Left ventricle myocardium inferior (tissue), 1 donor: Measurements from ENCODE around the gene DNAH12. TPM values are rescaled to one million over a fixed set of nuclear protein-coding genes. Genes with fewer than 3 reads are reported as not detected.

ENCODE experiments used
- DNase-seq: peaks from one replicate; pipeline ENCODE4 v3.0.0-alpha.2; 2020
- H3K27ac ChIP-seq: fragments of 200-600 bp; replicated peaks from 2 replicates; pipeline ENCODE4 v1.8.0; 2021
- H3K27me3 ChIP-seq: fragments of 200-600 bp; 2 replicates; pipeline ENCODE4 v1.8.0; 2021; ENCODE audit warnings: low read depth
- H3K36me3 ChIP-seq: fragments of 200-600 bp; 2 replicates; pipeline ENCODE4 v1.8.0; 2021
- H3K4me1 ChIP-seq: fragments of 200-600 bp; 2 replicates; pipeline ENCODE4 v1.8.0; 2021
- H3K4me3 ChIP-seq: fragments of 200-600 bp; 2 replicates; pipeline ENCODE4 v1.8.0; 2021; ENCODE audit warnings: mild to moderate bottlenecking, moderate library complexity
- H3K9me3 ChIP-seq: fragments of 200-600 bp; replicated peaks from 2 replicates; pipeline ENCODE4 v1.8.0; 2021
- intact Hi-C: fragments of 100-400 bp; cut with micrococcal nuclease; formaldehyde crosslinking; loops from one replicate; pipeline ENCODE4 v1.11.0; 2022
- total RNA-seq: library from RNA; stranded (reverse); fragmentation: NEBNext Ultra II Directional; extraction: Animal tissue kit (Norgen Biotek cat#: 25700); gene quantifications from one replicate; pipeline ENCODE4 v1.2.1, GENCODE V29; 2021
- TF ChIP-seq, protein P1 (sequence below): fragments of 200-600 bp; IDR thresholded peaks from 2 replicates; pipeline ENCODE4 v1.8.0; 2021; ENCODE audit warnings: antibody characterized with exemption, mild to moderate bottlenecking, borderline replicate concordance
- donor health status: DM: no; HTN: yes; CAD: no; lungs with severe emphysema.

DNAH12 gene
- total RNA-seq, 1 donor from 2014 or later: 0.16 TPM

GRCh38 chr3:57256844-57257243, 287.3 kb downstream of the DNAH12 start:
- H3K4me1 ChIP-seq: peaks cover 27% of the 10 kb centered on the region
- intact Hi-C loops: no loop called here
- no peaks in the 10 kb centered on the region for H3K27me3 ChIP-seq
- TF ChIP-seq, protein P1, sequence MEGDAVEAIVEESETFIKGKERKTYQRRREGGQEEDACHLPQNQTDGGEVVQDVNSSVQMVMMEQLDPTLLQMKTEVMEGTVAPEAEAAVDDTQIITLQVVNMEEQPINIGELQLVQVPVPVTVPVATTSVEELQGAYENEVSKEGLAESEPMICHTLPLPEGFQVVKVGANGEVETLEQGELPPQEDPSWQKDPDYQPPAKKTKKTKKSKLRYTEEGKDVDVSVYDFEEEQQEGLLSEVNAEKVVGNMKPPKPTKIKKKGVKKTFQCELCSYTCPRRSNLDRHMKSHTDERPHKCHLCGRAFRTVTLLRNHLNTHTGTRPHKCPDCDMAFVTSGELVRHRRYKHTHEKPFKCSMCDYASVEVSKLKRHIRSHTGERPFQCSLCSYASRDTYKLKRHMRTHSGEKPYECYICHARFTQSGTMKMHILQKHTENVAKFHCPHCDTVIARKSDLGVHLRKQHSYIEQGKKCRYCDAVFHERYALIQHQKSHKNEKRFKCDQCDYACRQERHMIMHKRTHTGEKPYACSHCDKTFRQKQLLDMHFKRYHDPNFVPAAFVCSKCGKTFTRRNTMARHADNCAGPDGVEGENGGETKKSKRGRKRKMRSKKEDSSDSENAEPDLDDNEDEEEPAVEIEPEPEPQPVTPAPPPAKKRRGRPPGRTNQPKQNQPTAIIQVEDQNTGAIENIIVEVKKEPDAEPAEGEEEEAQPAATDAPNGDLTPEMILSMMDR: peak; percentile 9
- DNase-seq: peak; percentile 27
- peaks cover 68% of the 10 kb centered on the region for H3K36me3 ChIP-seq
- peak overlapping the region; percentile 66 for H3K27ac ChIP-seq
- peak overlapping the region; percentile 30 for H3K4me3 ChIP-seq
- no peaks in the 10 kb centered on the region for H3K9me3 ChIP-seq

DNA sequence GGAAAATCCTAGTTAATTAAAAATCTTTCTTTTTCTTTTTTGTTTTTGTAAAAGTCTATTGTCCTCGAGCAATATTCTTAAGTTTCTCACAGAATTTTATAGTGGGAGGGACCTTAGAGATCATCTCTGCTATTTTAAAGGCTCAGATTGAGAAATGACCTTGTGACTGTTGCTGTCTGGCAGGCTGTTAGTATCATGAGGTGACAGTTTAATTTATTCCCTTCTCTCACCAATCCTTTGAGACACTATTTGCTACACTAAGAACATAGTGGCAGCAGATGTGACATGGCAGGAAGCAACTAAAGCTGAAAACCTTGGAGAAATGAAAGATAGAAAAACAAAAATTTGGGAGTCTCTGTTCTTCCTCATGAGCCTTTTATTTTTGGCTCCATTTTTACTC, 291.7 kb downstream of the DNAH12 start:
- DNase-seq: no peak
- Histone ChIP-seq H3K27me3 (no peaks in the 10 kb centered on the region), H3K4me1 (peaks cover 21% of the 10 kb centered on the region), H3K4me3 (peak overlapping the region; percentile 50), H3K9me3 (no peaks in the 10 kb centered on the region), H3K27ac (peak overlapping the region; percentile 72), H3K36me3 (peaks cover 60% of the 10 kb centered on the region)
- TF ChIP-seq, protein P1: no peak
- intact Hi-C loops: no loop called here

GRCh38 chr3:57244946-57245345, 299.2 kb downstream of the DNAH12 start:
- TF ChIP-seq, protein P1: no peak
- Histone ChIP-seq H3K9me3 (no peaks in the 10 kb centered on the region), H3K36me3 (peaks cover 97% of the 10 kb centered on the region), H3K27me3 (no peaks in the 10 kb centered on the region), H3K27ac (no peak overlapping the region), H3K4me1 (no peaks in the 10 kb centered on the region), H3K4me3 (no peak overlapping the region)
- no peak for DNase-seq
- intact Hi-C loops: no loop called here

Other genes with a start within 250 kb of the DNAH12 start
- 12.4 TPM for gene PDE12, start 11.9 kb upstream of the DNAH12 start, total RNA-seq
- 69.8 TPM for gene ARF4, start 53.0 kb upstream of the DNAH12 start, total RNA-seq
- gene DENND6A, start 148.7 kb upstream of the DNAH12 start, total RNA-seq: 14.7 TPM
- gene SLMAP, start 212.0 kb upstream of the DNAH12 start, total RNA-seq: 316 TPM